SU-DHL-6 (cell line): Measurements from ENCODE around the gene STPG3.

ENCODE experiments used
- H2AFZ ChIP-seq: fragments of 200-600 bp; sonication (generic); 2 replicates; pipeline ENCODE4 v1.6.1; 2014; ENCODE audit warnings: low read depth, mild to moderate bottlenecking, moderate library complexity, mixed read lengths, antibody characterized with exemption, low read length; ENCODE audit not compliant: severe bottlenecking
- H3F3A ChIP-seq: fragments of 200-600 bp; shearing (Covaris generic); 2 replicates; pipeline ENCODE4 v1.6.0; 2016; ENCODE audit warnings: antibody characterized with exemption, mild to moderate bottlenecking; ENCODE audit not compliant: insufficient read depth
- H3K27ac ChIP-seq: fragments of 200-600 bp; sonication (generic); 2 replicates; pipeline ENCODE4 v1.5.1; 2016; ENCODE audit warnings: low read depth, mild to moderate bottlenecking, low read length, moderate library complexity, mixed read lengths
- H3K27me3 ChIP-seq: fragments of 200-600 bp; sonication (generic), shearing (Covaris generic); 2 replicates; pipeline ENCODE4 v1.6.0; 2014; ENCODE audit warnings: mild to moderate bottlenecking, low read length
- H3K36me3 ChIP-seq: fragments of 200-600 bp; sonication (generic); 2 replicates; pipeline ENCODE4 v1.6.1; 2014; ENCODE audit warnings: mild to moderate bottlenecking, low read length, mixed read lengths
- H3K4me2 ChIP-seq: fragments of 300-600, 200-600 bp; shearing (Covaris generic), sonication (generic); 2 replicates; pipeline ENCODE4 v1.6.0; 2014; ENCODE audit warnings: low read length, low read depth, mild to moderate bottlenecking; ENCODE audit not compliant: poor library complexity, severe bottlenecking
- H3K4me3 ChIP-seq: fragments of 200-600 bp; sonication (generic); 2 replicates; pipeline ENCODE4 v1.5.1; 2014; ENCODE audit warnings: antibody characterized with exemption, low read length, mild to moderate bottlenecking, mixed read lengths; ENCODE audit not compliant: insufficient read depth, poor library complexity, severe bottlenecking
- H3K79me2 ChIP-seq: fragments of 200-600 bp; sonication (generic); 2 replicates; pipeline ENCODE4 v1.6.1; 2014; ENCODE audit warnings: mild to moderate bottlenecking, low read length, moderate library complexity; ENCODE audit not compliant: insufficient read depth
- H3K9ac ChIP-seq: fragments of 200-600 bp; sonication (generic); 2 replicates; pipeline ENCODE4 v1.7.0; 2014; ENCODE audit warnings: mild to moderate bottlenecking, low read length
- H3K9me2 ChIP-seq: fragments of 200-600 bp; sonication (generic); replicated peaks from 2 replicates; pipeline ENCODE4 v1.6.1; 2014; ENCODE audit warnings: low read length; ENCODE audit not compliant: insufficient read depth
- H3K9me3 ChIP-seq: fragments of 200-600 bp; sonication (generic); 2 replicates; pipeline ENCODE4 v1.6.1; 2014; ENCODE audit warnings: low read length, mixed read lengths; ENCODE audit not compliant: insufficient read depth
- H4K20me1 ChIP-seq: fragments of 200-600 bp; sonication (generic); 2 replicates; pipeline ENCODE4 v1.6.1; 2014; ENCODE audit warnings: low read depth, mild to moderate bottlenecking, antibody characterized with exemption, low read length, moderate library complexity, mixed read lengths
- EZH2phosphoT487 ChIP-seq: fragments of 200-600 bp; sonication (generic), shearing (Covaris generic); conservative IDR thresholded peaks from 2 replicates; pipeline ENCODE4 v1.6.1; 2018; ENCODE audit warnings: mild to moderate bottlenecking, antibody characterized with exemption, low read length, moderate library complexity, mixed read lengths
- TF ChIP-seq, protein P1 (sequence below): fragments of 200-600 bp; sonication (generic); IDR thresholded peaks from one replicate; pipeline ENCODE4 v1.5.1; 2017; ENCODE audit warnings: antibody characterized with exemption, mild to moderate bottlenecking, low read length, moderate library complexity; ENCODE audit not compliant: insufficient read depth, poor library complexity, severe bottlenecking

Gene STPG3

DNA sequence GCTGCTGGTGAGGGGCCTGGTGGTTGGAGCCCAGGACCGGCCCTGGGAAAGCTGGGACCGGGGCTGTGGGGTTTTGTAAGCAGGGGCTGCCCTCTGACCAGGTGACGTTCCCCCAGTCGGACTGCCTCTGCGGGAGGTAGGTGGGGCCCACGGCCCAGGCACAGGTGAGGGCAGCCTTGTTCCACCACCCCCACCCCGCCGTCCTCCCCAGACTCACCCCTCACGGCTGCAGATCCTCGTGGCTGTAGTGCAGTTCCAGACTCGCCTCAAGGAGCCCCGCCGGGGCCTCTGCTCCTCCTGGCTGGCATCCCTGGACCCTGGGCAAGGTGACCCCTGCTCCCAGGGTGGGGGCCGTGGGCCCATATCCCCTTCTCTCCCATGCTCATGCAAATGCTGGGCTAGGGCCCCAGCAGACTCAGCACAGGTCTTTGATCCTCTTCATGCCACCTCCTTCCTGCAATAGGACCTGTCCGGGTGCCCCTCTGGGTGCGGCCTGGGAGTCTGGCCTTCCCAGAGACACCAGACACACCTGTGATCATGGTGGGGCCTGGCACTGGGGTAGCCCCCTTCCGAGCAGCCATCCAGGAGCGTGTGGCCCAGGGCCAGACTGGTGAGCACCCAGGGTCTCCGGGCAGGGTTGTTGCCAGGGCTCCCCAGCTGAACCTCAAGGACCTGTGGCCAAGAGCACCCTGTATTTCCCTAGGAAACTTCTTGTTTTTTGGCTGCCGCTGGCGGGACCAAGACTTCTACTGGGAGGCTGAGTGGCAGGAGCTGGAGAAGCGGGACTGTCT is 35.7 kb upstream of the STPG3 start:
- Histone ChIP-seq H3K4me3 (no peak overlapping the region), H3F3A (no peaks in the 10 kb centered on the region), H3K27me3 (no peaks in the 10 kb centered on the region), H3K4me2 (no peak overlapping the region), H2AFZ (no peak overlapping the region), H3K9me2 (no peaks in the 10 kb centered on the region), H3K36me3 (no peaks in the 10 kb centered on the region), H3K9ac (no peak overlapping the region), H4K20me1 (no peaks in the 10 kb centered on the region), H3K79me2 (no peaks in the 10 kb centered on the region), H3K9me3 (no peaks in the 10 kb centered on the region), H3K27ac (no peak overlapping the region)
- TF ChIP-seq, protein P1, sequence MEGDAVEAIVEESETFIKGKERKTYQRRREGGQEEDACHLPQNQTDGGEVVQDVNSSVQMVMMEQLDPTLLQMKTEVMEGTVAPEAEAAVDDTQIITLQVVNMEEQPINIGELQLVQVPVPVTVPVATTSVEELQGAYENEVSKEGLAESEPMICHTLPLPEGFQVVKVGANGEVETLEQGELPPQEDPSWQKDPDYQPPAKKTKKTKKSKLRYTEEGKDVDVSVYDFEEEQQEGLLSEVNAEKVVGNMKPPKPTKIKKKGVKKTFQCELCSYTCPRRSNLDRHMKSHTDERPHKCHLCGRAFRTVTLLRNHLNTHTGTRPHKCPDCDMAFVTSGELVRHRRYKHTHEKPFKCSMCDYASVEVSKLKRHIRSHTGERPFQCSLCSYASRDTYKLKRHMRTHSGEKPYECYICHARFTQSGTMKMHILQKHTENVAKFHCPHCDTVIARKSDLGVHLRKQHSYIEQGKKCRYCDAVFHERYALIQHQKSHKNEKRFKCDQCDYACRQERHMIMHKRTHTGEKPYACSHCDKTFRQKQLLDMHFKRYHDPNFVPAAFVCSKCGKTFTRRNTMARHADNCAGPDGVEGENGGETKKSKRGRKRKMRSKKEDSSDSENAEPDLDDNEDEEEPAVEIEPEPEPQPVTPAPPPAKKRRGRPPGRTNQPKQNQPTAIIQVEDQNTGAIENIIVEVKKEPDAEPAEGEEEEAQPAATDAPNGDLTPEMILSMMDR, result no peak
- no peak for TF ChIP-seq EZH2phosphoT487

DNA sequence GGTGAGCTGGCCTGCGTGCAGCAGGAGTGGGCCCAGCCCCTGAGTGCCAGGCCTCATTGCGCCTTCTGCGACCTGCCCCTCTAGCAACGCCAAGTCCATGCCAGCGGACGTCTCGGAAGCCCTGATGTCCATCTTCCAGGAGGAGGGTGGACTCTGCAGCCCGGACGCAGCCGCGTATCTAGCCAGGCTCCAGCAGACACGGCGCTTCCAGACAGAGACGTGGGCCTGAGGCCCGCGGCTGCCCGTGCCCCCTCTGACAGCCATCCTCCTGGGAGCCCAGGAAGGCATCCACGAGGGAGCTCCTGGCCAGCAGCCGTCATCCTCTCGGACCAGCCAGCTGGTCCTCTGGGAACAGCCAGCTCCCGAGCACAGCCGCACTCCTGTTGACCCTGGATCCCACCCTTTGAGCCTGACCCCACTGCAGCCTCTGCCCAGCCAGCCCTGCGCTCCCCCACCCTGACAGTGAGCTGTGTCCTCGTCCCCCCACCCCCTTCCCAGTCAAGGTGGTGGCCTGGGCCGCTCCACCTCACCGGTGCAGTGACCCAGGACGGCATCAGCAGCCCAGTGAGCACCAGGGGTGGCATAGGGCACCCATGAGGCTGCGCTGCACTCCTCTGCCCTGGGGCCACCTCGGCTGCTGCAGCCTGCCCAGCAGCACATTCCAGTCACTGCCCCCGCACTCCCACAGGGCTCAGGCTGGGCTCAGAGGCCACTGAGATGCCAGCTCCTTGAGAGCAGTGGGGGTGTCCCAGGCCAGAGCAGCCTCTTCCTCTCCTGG is 34.7 kb upstream of the STPG3 start:
- Histone ChIP-seq H2AFZ (no peak overlapping the region), H3K9me2 (no peaks in the 10 kb centered on the region), H3K9me3 (no peaks in the 10 kb centered on the region), H3K27ac (no peak overlapping the region), H3K27me3 (no peaks in the 10 kb centered on the region), H4K20me1 (no peaks in the 10 kb centered on the region), H3K4me2 (no peak overlapping the region), H3K9ac (no peak overlapping the region), H3K79me2 (no peaks in the 10 kb centered on the region), H3F3A (no peaks in the 10 kb centered on the region), H3K4me3 (no peak overlapping the region), H3K36me3 (no peaks in the 10 kb centered on the region)
- no peak for TF ChIP-seq EZH2phosphoT487
- TF ChIP-seq, protein P1, result no peak

DNA sequence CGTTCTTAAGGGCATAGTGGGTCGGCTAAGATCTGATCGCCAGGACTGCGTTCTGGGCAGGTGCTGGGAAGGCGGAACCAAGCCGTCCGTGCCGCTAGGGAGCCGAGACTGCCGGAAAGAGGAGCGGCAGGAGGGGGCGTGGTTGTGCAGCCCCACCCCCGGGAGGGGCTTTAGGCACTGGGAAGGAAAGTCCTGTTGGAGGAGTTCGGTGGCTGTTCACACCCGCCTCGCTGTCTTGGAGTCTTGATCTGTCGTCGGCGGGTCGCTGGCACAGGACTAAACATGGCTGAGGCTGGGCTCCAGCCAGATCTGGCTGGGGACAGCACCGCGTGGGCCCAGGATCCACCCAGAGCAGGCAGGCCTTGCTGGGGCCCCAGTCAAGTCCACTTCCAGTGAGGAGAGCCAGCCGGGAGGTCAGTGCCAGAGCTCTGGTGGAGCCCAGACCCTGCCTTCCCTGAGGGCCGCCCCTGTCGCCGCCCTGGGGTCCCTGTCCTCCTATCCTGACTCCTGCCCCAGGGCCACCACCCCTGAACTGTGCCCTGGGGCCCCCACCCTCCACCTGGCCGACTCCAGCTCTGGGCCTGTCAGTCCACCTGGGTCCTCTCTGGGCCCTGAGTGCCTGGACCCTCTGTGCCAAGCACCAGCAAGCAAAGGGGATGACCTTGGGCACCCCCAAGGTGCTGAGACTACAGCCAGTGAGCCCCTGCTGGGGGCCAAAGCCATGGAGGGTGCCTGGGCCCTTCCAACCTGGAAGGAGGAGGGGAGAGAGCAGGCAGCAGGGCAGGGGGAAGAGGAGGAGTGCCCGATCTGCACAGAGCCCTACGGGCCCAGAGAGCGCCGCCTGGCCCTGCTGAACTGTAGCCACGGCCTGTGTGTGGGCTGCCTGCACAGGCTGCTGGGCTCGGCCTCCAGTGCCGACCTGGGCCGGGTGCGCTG is 33.5 kb upstream of the STPG3 start:
- no peak overlapping the region for H3K4me3 ChIP-seq
- H3K27me3 ChIP-seq, result no peaks in the 10 kb centered on the region
- no peaks in the 10 kb centered on the region for H4K20me1 ChIP-seq
- no peak overlapping the region for H3K4me2 ChIP-seq
- H3F3A ChIP-seq, result no peaks in the 10 kb centered on the region
- no peaks in the 10 kb centered on the region for H3K9me2 ChIP-seq
- H3K36me3 ChIP-seq, result no peaks in the 10 kb centered on the region
- no peaks in the 10 kb centered on the region for H3K79me2 ChIP-seq
- no peak overlapping the region for H3K9ac ChIP-seq
- no peak for TF ChIP-seq EZH2phosphoT487
- TF ChIP-seq, protein P1, result no peak
- H3K9me3 ChIP-seq, result no peaks in the 10 kb centered on the region
- no peak overlapping the region for H3K27ac ChIP-seq
- H2AFZ ChIP-seq, result no peak overlapping the region
